ENCODE data around the gene NUP153. TPM values are rescaled to one million over a fixed set of nuclear protein-coding genes. Genes with fewer than 3 reads are reported as not detected.

NUP153 gene
- polyA plus RNA-seq, 1 of the 3 experiments (the other 2 are of a cell fraction), result 10.5 TPM

DNA sequence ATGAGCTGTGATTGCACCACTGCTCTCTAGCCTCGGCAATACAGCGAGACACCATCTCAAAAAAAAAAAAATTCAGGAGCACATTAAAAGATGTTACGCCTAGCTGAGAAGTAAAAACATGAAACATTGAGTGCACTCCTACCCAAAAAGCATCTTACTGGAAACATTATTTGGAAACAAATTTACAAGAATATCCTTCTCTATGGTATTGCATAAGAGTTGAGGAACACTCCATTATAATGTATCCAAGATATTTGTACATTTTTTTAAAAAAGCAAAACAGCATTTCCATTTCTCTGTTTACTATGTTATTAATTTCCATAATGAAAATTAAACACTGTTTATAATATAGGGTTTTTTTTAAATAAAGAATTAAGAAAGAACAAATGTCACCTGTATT lies 58.0 kb downstream of the NUP153 start:
- no peak overlapping the region for H3K4me2 ChIP-seq
- no peaks in the 10 kb centered on the region for H3K9me3 ChIP-seq
- POLR2A ChIA-PET, result no interaction called here
- H3F3A ChIP-seq (replicated peaks; ENCODE audit: insufficient read depth), result peaks cover 10% of the 10 kb centered on the region
- peaks cover 42% of the 10 kb centered on the region for H3K79me2 ChIP-seq (ENCODE audit: insufficient read depth)
- CTCF ChIA-PET, result interaction anchor here (0.6 kb wide), 1 partner anchor 155 kb away, joined by 3 read pairs; no protein-coding TSS in a partner anchor
- H3K9me2 ChIP-seq, result no peaks in the 10 kb centered on the region
- peaks cover 3% of the 10 kb centered on the region; the same call in 1 of the 2 replicates for H4K20me1 ChIP-seq (ENCODE audit: insufficient read depth)
- H3K36me3 ChIP-seq (replicated peaks in 1 of 2; ENCODE audit: control insufficient read depth in 1 of 2, insufficient read depth in 2 of 2, low read length in 1 of 2), result peaks cover 48 to 89% of the 10 kb centered on the region in 2 experiments
- H2AFZ ChIP-seq (ENCODE audit: low read depth), result no peak overlapping the region
- H3K27ac ChIP-seq (ENCODE audit: low read depth in 2 of 2, low read length in 1 of 2), result no peak overlapping the region
- no peak overlapping the region for H3K4me3 ChIP-seq (ENCODE audit: low read depth in 2 of 2, low read length in 1 of 2)
- H3K9ac ChIP-seq, result no peak overlapping the region
- DNase-seq, result no peak
- H3K27me3 ChIP-seq (ENCODE audit: insufficient read depth), result no peaks in the 10 kb centered on the region
- no peak for TF ChIP-seq CHD2 (IDR thresholded peaks at IDR 0.05; ENCODE audit: low read length, partially characterized antibody)
- WGBS (ENCODE audit: low lambda C conversion rate), result 96% methylated on average over 3 of the region's 3 CpGs
- no peaks in the 10 kb centered on the region for H3K4me1 ChIP-seq (ENCODE audit: control insufficient read depth in 1 of 2, insufficient read depth in 2 of 2, low read depth in 1 of 2, low read length in 1 of 2)

DNA sequence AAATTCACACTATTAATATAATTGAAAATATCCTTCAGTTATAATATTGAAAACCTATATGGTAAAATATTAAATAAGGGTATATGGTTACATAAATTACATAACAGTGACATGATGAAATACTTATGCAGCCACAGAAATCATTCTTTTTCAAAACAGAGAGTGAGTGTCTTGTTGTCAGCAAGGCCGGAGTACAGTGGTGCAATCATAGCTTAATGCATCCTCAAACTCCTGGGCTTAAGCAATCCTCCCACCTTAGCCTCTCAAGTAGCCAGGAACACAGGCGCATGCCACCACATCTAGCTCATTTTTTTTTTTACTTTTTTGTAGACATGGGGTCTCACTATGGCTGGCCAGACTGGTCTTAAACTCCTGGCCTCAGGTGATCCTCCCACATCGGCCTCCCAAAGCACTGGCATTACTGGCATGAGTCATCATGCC lies 66.2 kb downstream of the NUP153 start:
- WGBS (ENCODE audit: low lambda C conversion rate), result 98% methylated on average over 3 of the region's 3 CpGs
- Histone ChIP-seq H3K4me1 (ENCODE audit: control insufficient read depth in 1 of 2, insufficient read depth in 2 of 2, low read depth in 1 of 2, low read length in 1 of 2) (peaks cover 0 to 6% of the 10 kb centered on the region in 2 experiments; a peak in 1 of 4 replicates), H4K20me1 (ENCODE audit: insufficient read depth) (peaks cover 7% of the 10 kb centered on the region; the same call in 1 of the 2 replicates), H3F3A (replicated peaks; ENCODE audit: insufficient read depth) (peaks cover 13% of the 10 kb centered on the region), H3K27ac (ENCODE audit: low read depth in 2 of 2, low read length in 1 of 2) (no peak overlapping the region), H3K79me2 (ENCODE audit: insufficient read depth) (peaks cover 39% of the 10 kb centered on the region; the same call in 1 of the 2 replicates), H3K36me3 (replicated peaks in 1 of 2; ENCODE audit: control insufficient read depth in 1 of 2, insufficient read depth in 2 of 2, low read length in 1 of 2) (peaks cover 58 to 88% of the 10 kb centered on the region in 2 experiments), H2AFZ (ENCODE audit: low read depth) (no peak overlapping the region), H3K4me2 (no peak overlapping the region), H3K4me3 (ENCODE audit: low read depth in 2 of 2, low read length in 1 of 2) (no peak overlapping the region), H3K9ac (no peak overlapping the region), H3K27me3 (ENCODE audit: insufficient read depth) (no peaks in the 10 kb centered on the region), H3K9me2 (peaks cover 2% of the 10 kb centered on the region; the same call in 1 of the 2 replicates), H3K9me3 (no peaks in the 10 kb centered on the region)
- no peak for DNase-seq
- CTCF ChIA-PET, result interaction anchor here (4.3 kb wide), 1 partner anchor 14 kb away, joined by 16 read pairs; no protein-coding TSS in a partner anchor
- POLR2A ChIA-PET, result no interaction called here
- TF ChIP-seq SMC3 (IDR thresholded peaks at IDR 0.05; ENCODE audit: low read depth, low read length) (no peak), ZBTB33 (IDR thresholded peaks at IDR 0.05; ENCODE audit: borderline replicate concordance, low read depth) (no peak), RXRA (IDR thresholded peaks at IDR 0.05; ENCODE audit: borderline replicate concordance, low read depth) (no peak), TCF12 (IDR thresholded peaks at IDR 0.05) (no peak), NFIC (IDR thresholded peaks at IDR 0.05; ENCODE audit: borderline replicate concordance) (no peak), TAF1 (IDR thresholded peaks at IDR 0.05; ENCODE audit: borderline replicate concordance, low read depth, low read length) (no peak)
- TF ChIP-seq, protein P1, sequence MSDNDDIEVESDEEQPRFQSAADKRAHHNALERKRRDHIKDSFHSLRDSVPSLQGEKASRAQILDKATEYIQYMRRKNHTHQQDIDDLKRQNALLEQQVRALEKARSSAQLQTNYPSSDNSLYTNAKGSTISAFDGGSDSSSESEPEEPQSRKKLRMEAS (IDR thresholded peaks at IDR 0.05; ENCODE audit: low read depth), result no peak
- TF ChIP-seq, protein P2, sequence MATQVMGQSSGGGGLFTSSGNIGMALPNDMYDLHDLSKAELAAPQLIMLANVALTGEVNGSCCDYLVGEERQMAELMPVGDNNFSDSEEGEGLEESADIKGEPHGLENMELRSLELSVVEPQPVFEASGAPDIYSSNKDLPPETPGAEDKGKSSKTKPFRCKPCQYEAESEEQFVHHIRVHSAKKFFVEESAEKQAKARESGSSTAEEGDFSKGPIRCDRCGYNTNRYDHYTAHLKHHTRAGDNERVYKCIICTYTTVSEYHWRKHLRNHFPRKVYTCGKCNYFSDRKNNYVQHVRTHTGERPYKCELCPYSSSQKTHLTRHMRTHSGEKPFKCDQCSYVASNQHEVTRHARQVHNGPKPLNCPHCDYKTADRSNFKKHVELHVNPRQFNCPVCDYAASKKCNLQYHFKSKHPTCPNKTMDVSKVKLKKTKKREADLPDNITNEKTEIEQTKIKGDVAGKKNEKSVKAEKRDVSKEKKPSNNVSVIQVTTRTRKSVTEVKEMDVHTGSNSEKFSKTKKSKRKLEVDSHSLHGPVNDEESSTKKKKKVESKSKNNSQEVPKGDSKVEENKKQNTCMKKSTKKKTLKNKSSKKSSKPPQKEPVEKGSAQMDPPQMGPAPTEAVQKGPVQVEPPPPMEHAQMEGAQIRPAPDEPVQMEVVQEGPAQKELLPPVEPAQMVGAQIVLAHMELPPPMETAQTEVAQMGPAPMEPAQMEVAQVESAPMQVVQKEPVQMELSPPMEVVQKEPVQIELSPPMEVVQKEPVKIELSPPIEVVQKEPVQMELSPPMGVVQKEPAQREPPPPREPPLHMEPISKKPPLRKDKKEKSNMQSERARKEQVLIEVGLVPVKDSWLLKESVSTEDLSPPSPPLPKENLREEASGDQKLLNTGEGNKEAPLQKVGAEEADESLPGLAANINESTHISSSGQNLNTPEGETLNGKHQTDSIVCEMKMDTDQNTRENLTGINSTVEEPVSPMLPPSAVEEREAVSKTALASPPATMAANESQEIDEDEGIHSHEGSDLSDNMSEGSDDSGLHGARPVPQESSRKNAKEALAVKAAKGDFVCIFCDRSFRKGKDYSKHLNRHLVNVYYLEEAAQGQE (IDR thresholded peaks at IDR 0.05; ENCODE audit: low read depth, low read length), result no peak

All from SK-N-SH (cell line).